Astrocyte (in vitro differentiated cells and primary cell): Measurements from ENCODE around the gene RPL28. TPM values are rescaled to one million over a fixed set of nuclear protein-coding genes. Genes with fewer than 3 reads are reported as not detected.
A peak's percentile ranks its signal among the peaks of the same experiment; 100 is the strongest.

Experiments
- DNase-seq: peaks from one replicate; pipeline ENCODE4 v3.0.0-alpha.2; 2010; ENCODE audit warnings: low read depth
- FAIRE-seq: peaks from 2 replicates; lab custom pipeline; 2011; peaks lifted over from hg19 to GRCh38; lab: Jason Lieb, UNC
- H2AFZ ChIP-seq: 2 replicates; pipeline ENCODE4 v1.6.0; 2012; ENCODE audit warnings: low read depth, low read length, inconsistent platforms
- H3K27ac ChIP-seq: 2 replicates; pipeline ENCODE4 v1.5.1; 2011; ENCODE audit warnings: low read depth, low read length, inconsistent platforms
- H3K27me3 ChIP-seq: 2 replicates; pipeline ENCODE4 v1.6.0; 2011; ENCODE audit warnings: low read length, inconsistent platforms; ENCODE audit not compliant: insufficient read depth
- H3K36me3 ChIP-seq: 2 replicates; pipeline ENCODE4 v1.5.1; 2011; ENCODE audit warnings: low read length, inconsistent platforms; ENCODE audit not compliant: insufficient read depth
- H3K4me1 ChIP-seq: 2 replicates; pipeline ENCODE4 v1.5.1; 2011; ENCODE audit warnings: low read length, inconsistent platforms; ENCODE audit not compliant: insufficient read depth
- H3K4me2 ChIP-seq: 2 replicates; pipeline ENCODE4 v1.6.0; 2012; ENCODE audit warnings: low read length, inconsistent platforms
- H3K4me3 ChIP-seq: 2 replicates; pipeline ENCODE4 v1.5.1; 2011; ENCODE audit warnings: low read depth, mild to moderate bottlenecking, low read length, inconsistent platforms; ENCODE audit not compliant: insufficient read depth
- H3K79me2 ChIP-seq: 2 replicates; pipeline ENCODE4 v1.6.0; 2012; ENCODE audit warnings: mild to moderate bottlenecking, low read length, inconsistent platforms; ENCODE audit not compliant: insufficient read depth
- H3K9ac ChIP-seq: 2 replicates; pipeline ENCODE4 v1.6.0; 2012; ENCODE audit warnings: mild to moderate bottlenecking, low read length, inconsistent platforms
- H3K9me3 ChIP-seq: 2 replicates; pipeline ENCODE4 v1.5.1; 2012; ENCODE audit warnings: low read depth, mild to moderate bottlenecking, low read length, inconsistent platforms; ENCODE audit not compliant: insufficient read depth
- H4K20me1 ChIP-seq: 2 replicates; pipeline ENCODE4 v1.6.0; 2012; ENCODE audit warnings: low read length, inconsistent platforms; ENCODE audit not compliant: insufficient read depth
- H3K27ac Mint-ChIP-seq: one replicate; pipeline ENCODE4 v1.8.0; 2021; ENCODE audit warnings: mild to moderate bottlenecking, mixed read lengths; ENCODE audit not compliant: unreplicated experiment
- H3K27me3 Mint-ChIP-seq: one replicate; pipeline ENCODE4 v1.8.0; 2021; ENCODE audit warnings: low read depth, mixed read lengths; ENCODE audit not compliant: unreplicated experiment
- H3K36me3 Mint-ChIP-seq: one replicate; pipeline ENCODE4 v1.8.0; 2021; ENCODE audit warnings: low read depth, mixed read lengths; ENCODE audit not compliant: unreplicated experiment
- H3K4me1 Mint-ChIP-seq: one replicate; pipeline ENCODE4 v1.8.0; 2021; ENCODE audit warnings: low read depth, mixed read lengths; ENCODE audit not compliant: unreplicated experiment
- H3K4me3 Mint-ChIP-seq: one replicate; pipeline ENCODE4 v1.8.0; 2021; ENCODE audit warnings: mild to moderate bottlenecking, moderate library complexity, mixed read lengths; ENCODE audit not compliant: unreplicated experiment
- H3K9me3 Mint-ChIP-seq: one replicate; pipeline ENCODE4 v1.8.0; 2021; ENCODE audit warnings: mild to moderate bottlenecking, mixed read lengths; ENCODE audit not compliant: unreplicated experiment
- CTCF ChIP-seq: IDR thresholded peaks from 2 replicates; pipeline ENCODE4 v1.5.1; 2011; ENCODE audit warnings: low read depth, mild to moderate bottlenecking, inconsistent platforms, low read length, moderate library complexity; ENCODE audit not compliant: insufficient read depth
- EZH2 ChIP-seq: IDR thresholded peaks from 2 replicates; pipeline ENCODE4 v1.6.1; 2012; ENCODE audit warnings: mild to moderate bottlenecking, low read length, inconsistent platforms; ENCODE audit not compliant: insufficient read depth
- total RNA-seq: library from RNA; stranded (reverse); gene quantifications from 2 replicates; pipeline ENCODE4 v1.2.1, GENCODE V29; 2021

The RPL28 gene
- total RNA-seq, 1 donor from 2014 or later = 2,072 TPM

GRCh38 chr19:55348317-55349034, 37.3 kb upstream of the RPL28 start:
- Mint-ChIP-seq H3K27ac (no peak overlapping the region), H3K27me3 (peaks cover 30% of the 10 kb centered on the region), H3K4me3 (no peak overlapping the region), H3K36me3 (peaks cover 13% of the 10 kb centered on the region), H3K9me3 (peaks cover 3% of the 10 kb centered on the region), H3K4me1 (peaks cover 13% of the 10 kb centered on the region)
- Histone ChIP-seq H2AFZ (no peak overlapping the region), H3K79me2 (no peaks in the 10 kb centered on the region), H3K36me3 (no peaks in the 10 kb centered on the region), H3K9me3 (no peaks in the 10 kb centered on the region), H4K20me1 (peaks cover 5% of the 10 kb centered on the region), H3K4me3 (no peak overlapping the region), H3K27me3 (peaks cover 10% of the 10 kb centered on the region), H3K4me2 (no peak overlapping the region), H3K27ac (no peak overlapping the region), H3K4me1 (peaks cover 7% of the 10 kb centered on the region), H3K9ac (no peak overlapping the region)
- no peak for DNase-seq
- FAIRE-seq = no peak
- TF ChIP-seq EZH2 (no peak), CTCF (no peak)

GRCh38 chr19:55350620-55351315, 35.0 kb upstream of the RPL28 start:
- no peak for TF ChIP-seq CTCF
- no peak for TF ChIP-seq EZH2
- no peak overlapping the region for H3K9ac ChIP-seq
- peaks cover 5% of the 10 kb centered on the region for H3K4me1 Mint-ChIP-seq
- FAIRE-seq (no peak), DNase-seq (no peak)
- no peak overlapping the region for H3K27ac ChIP-seq
- H3K9me3 Mint-ChIP-seq = peaks cover 3% of the 10 kb centered on the region
- peaks cover 10% of the 10 kb centered on the region for H3K36me3 Mint-ChIP-seq
- H3K4me3 ChIP-seq = no peak overlapping the region
- H2AFZ ChIP-seq = no peak overlapping the region
- H3K27me3 Mint-ChIP-seq = peaks cover 40% of the 10 kb centered on the region
- peak overlapping the region; percentile 34 for H3K27ac Mint-ChIP-seq
- H4K20me1 ChIP-seq = peaks cover 11% of the 10 kb centered on the region
- H3K4me3 Mint-ChIP-seq = peak overlapping the region; percentile 54
- peaks cover 10% of the 10 kb centered on the region for H3K4me1 ChIP-seq
- no peaks in the 10 kb centered on the region for H3K9me3 ChIP-seq
- peaks cover 15% of the 10 kb centered on the region for H3K27me3 ChIP-seq
- H3K4me2 ChIP-seq = no peak overlapping the region
- H3K79me2 ChIP-seq = no peaks in the 10 kb centered on the region
- no peaks in the 10 kb centered on the region for H3K36me3 ChIP-seq

- Histone ChIP-seq H3K79me2 (no peaks in the 10 kb centered on the region), H3K9me3 (no peaks in the 10 kb centered on the region), H3K36me3 (no peaks in the 10 kb centered on the region), H3K27me3 (peaks cover 17% of the 10 kb centered on the region), H2AFZ (no peak overlapping the region), H3K27ac (no peak overlapping the region), H4K20me1 (peaks cover 11% of the 10 kb centered on the region), H3K9ac (no peak overlapping the region), H3K4me3 (no peak overlapping the region), H3K4me1 (peaks cover 10% of the 10 kb centered on the region), H3K4me2 (no peak overlapping the region)
- DNase-seq (no peak), FAIRE-seq (no peak)
- H3K4me1 Mint-ChIP-seq = peaks cover 4% of the 10 kb centered on the region
- H3K4me3 Mint-ChIP-seq = no peak overlapping the region
- peaks cover 47% of the 10 kb centered on the region for H3K27me3 Mint-ChIP-seq
- peaks cover 10% of the 10 kb centered on the region for H3K36me3 Mint-ChIP-seq
- H3K27ac Mint-ChIP-seq = no peak overlapping the region
- H3K9me3 Mint-ChIP-seq = peaks cover 4% of the 10 kb centered on the region
- TF ChIP-seq CTCF (no peak), EZH2 (no peak)
These were observed 33.7 kb upstream of the RPL28 start for GRCh38 chr19:55352040-55352439.
